K562 (cell line): ENCODE measurements around the gene ABR. TPM values are rescaled to one million over a fixed set of nuclear protein-coding genes. Genes with fewer than 3 reads are reported as not detected.

ENCODE experiments used
- ATAC-seq: fragments of 200-7000 bp; cut with Tn5 transposase; 3 replicates; pipeline ENCODE4 v1.9.1; 2020; ENCODE audit warnings: moderate library complexity
- BruUV-seq: library from RNA; stranded (reverse); fragments of 400-500 nt; replicated peaks from 2 replicates; lab custom pipeline; 2021; lab: Mats Ljungman, UMichigan
- CTCF ChIA-PET: fragments of 300-600 bp; formaldehyde crosslinking; extraction: SDS; loops from one replicate; lab custom pipeline; 2021; ENCODE audit warnings: low intra/inter-chr PET ratio; lab: Yijun Ruan, JAX
- POLR2A ChIA-PET: fragments of 300-600, 350-650 bp; sonication (Branson Sonifier 250); formaldehyde crosslinking; extraction: SDS; loops from one replicate; lab custom pipeline; 2021; ENCODE audit warnings: antibody characterized with exemption, inconsistent platforms; lab: Yijun Ruan, JAX
- DNase-seq, 4 experiments: peaks; one replicate each; pipeline versions ENCODE4 v3.0.0 to v3.0.0-alpha.2; 2011 to 2018; ENCODE audit warnings: low spot score in 3 of 4, mixed read lengths in 3 of 4; ENCODE audit errors: extremely low read depth in 1 of 4
- FAIRE-seq: peaks from 2 replicates; lab custom pipeline; 2011; peaks lifted over from hg19 to GRCh38; lab: Jason Lieb, UNC
- H2AFZ ChIP-seq: 2 replicates; pipeline ENCODE4 v1.6.0; 2011; ENCODE audit warnings: low read depth, low read length, control low read depth, inconsistent platforms
- H3K27ac ChIP-seq: fragments of 200-600 bp; 3 replicates; pipeline ENCODE4 v1.8.0; 2011; ENCODE audit warnings: low read depth, mild to moderate bottlenecking, control low read depth, inconsistent platforms, low read length, moderate library complexity, mixed read lengths; ENCODE audit errors: extremely low read depth
- H3K27me3 ChIP-seq, 2 experiments: fragments of 300-600 bp in 1 of 2; 2 replicates in 1 of 2; 3 replicates in 1 of 2; pipeline versions ENCODE4 v1.6.0 to v1.8.0; 2011; ENCODE audit warnings: inconsistent platforms in 2 of 2, low read length in 2 of 2, mild to moderate bottlenecking in 1 of 2, mixed read lengths in 1 of 2, moderate library complexity in 1 of 2; ENCODE audit not compliant: control insufficient read depth in 2 of 2, insufficient read depth in 2 of 2
- H3K36me3 ChIP-seq: fragments of 300-600 bp; 3 replicates; pipeline ENCODE4 v1.8.0; 2011; ENCODE audit warnings: mild to moderate bottlenecking, low read length, inconsistent platforms; ENCODE audit not compliant: control insufficient read depth, insufficient read depth
- H3K4me1 ChIP-seq, 2 experiments: fragments of 200-600 bp in 1 of 2; replicated peaks in 1 of 2; 2 replicates in 1 of 2; 3 replicates in 1 of 2; pipeline versions ENCODE4 v1.5.1 to v1.8.0; 2011; ENCODE audit warnings: inconsistent platforms in 2 of 2, low read length in 2 of 2, mild to moderate bottlenecking in 1 of 2, mixed read lengths in 1 of 2, moderate library complexity in 1 of 2; ENCODE audit not compliant: control insufficient read depth in 2 of 2, insufficient read depth in 2 of 2
- H3K4me2 ChIP-seq: 2 replicates; pipeline ENCODE4 v1.6.1; 2011; ENCODE audit warnings: low read length, control low read depth, inconsistent platforms, mixed read lengths; ENCODE audit not compliant: insufficient read depth
- H3K4me3 ChIP-seq: fragments of 200-600 bp; sonication (generic), shearing (Covaris generic); 2 replicates; pipeline ENCODE4 v1.5.1; 2016; ENCODE audit warnings: control low read depth, inconsistent platforms
- H3K79me2 ChIP-seq: fragments of 200-600 bp; 3 replicates; pipeline ENCODE4 v1.8.0; 2011; ENCODE audit warnings: low read length, inconsistent platforms; ENCODE audit not compliant: control insufficient read depth, insufficient read depth
- H3K9ac ChIP-seq, 2 experiments: 2 replicates each; pipeline versions ENCODE4 v1.6.0 to v1.6.1; 2011; ENCODE audit warnings: low read depth in 2 of 2, low read length in 2 of 2, control low read depth in 1 of 2, inconsistent platforms in 1 of 2, mild to moderate bottlenecking in 1 of 2, mixed read lengths in 1 of 2; ENCODE audit not compliant: insufficient read depth in 1 of 2
- H3K9me1 ChIP-seq: one replicate; pipeline ENCODE4 v1.6.0; 2011; ENCODE audit warnings: inconsistent platforms, mild to moderate bottlenecking, low read length, moderate library complexity; ENCODE audit not compliant: control insufficient read depth, insufficient read depth
- H3K9me3 ChIP-seq: replicated peaks from 2 replicates; pipeline ENCODE4 v1.5.1; 2011; ENCODE audit warnings: low read depth, low read length, inconsistent platforms; ENCODE audit not compliant: control insufficient read depth, insufficient read depth
- H4K20me1 ChIP-seq: replicated peaks from 2 replicates; pipeline ENCODE4 v1.6.1; 2011; ENCODE audit warnings: low read length, inconsistent platforms, mixed read lengths; ENCODE audit not compliant: control insufficient read depth, insufficient read depth
- CGGBP1 ChIP-seq: fragments of 250-450 bp; sonication (Bioruptor Pico); IDR thresholded peaks from 2 replicates; pipeline ENCODE4 v1.9.0; 2021; ENCODE audit warnings: mild to moderate bottlenecking
- MLLT1 ChIP-seq, 2 experiments: fragments of 450-650 bp; IDR thresholded peaks; 2 replicates each; pipeline ENCODE4 v1.6.1; 2016
- TFE3 ChIP-seq: fragments of 450-650 bp; formaldehyde crosslinking; IDR thresholded peaks from 2 replicates; pipeline ENCODE4 v1.4.0; 2020; ENCODE audit warnings: mild to moderate bottlenecking, mixed read lengths
- ZFPM2 ChIP-seq: fragments of 250-450 bp; sonication (Bioruptor Pico); IDR thresholded peaks from 2 replicates; pipeline ENCODE4 v1.5.1; 2022; ENCODE audit warnings: mild to moderate bottlenecking
- ZNF140 ChIP-seq: fragments of 250-450 bp; sonication (Bioruptor Pico); IDR thresholded peaks from 2 replicates; pipeline ENCODE4 v1.8.0; 2021; ENCODE audit warnings: moderate library complexity, mild to moderate bottlenecking, inconsistent platforms
- ZNF668 ChIP-seq: fragments of 250-450 bp; sonication (Bioruptor Pico); IDR thresholded peaks from 2 replicates; pipeline ENCODE4 v1.8.0; 2022; ENCODE audit warnings: mild to moderate bottlenecking, inconsistent platforms
- WGBS: fragments of 100-300 bp; shearing (Covaris generic); methylation state at CpG from one replicate; pipeline ENCODE4 v1.1.6; 2016; ENCODE audit warnings: low coverage, mixed read lengths; ENCODE audit not compliant: insufficient coverage; ENCODE audit errors: missing lambda C conversion rate; 5-methylcytosine and 5-hydroxymethylcytosine counted together
- in situ Hi-C: fragments of 300-500 bp; cut with MboI; formaldehyde crosslinking; loops from 4 replicates; pipeline ENCODE4 v1.15.0; 2018; ENCODE audit warnings: inconsistent platforms, mixed read lengths
- intact Hi-C: fragments of 100-400 bp; cut with micrococcal nuclease; formaldehyde crosslinking; loops from 2 replicates; pipeline ENCODE4 v1.14.2; 2022
- polyA plus RNA-seq, 8 experiments: library from polyadenylated mRNA; depleted of rRNA in 4 of 8; stranded (reverse) in 5 of 8; unstranded in 3 of 8; fragments of >200 nt; fragmentation: Nextera tagmentation in 2 of 8; fragmentation: Illumina TruSeq in 1 of 8; extraction: Ambion mirVana in 2 of 8; extraction: Trizol in 1 of 8; gene quantifications; 2 replicates each; pipeline versions ENCODE4 v1.2.1 to v1.2.3, GENCODE V29; 2011 to 2014; ENCODE audit warnings: inconsistent platforms in 1 of 8, missing spikeins in 1 of 8
- total RNA-seq, 7 experiments: library from RNA; depleted of rRNA in 6 of 7; stranded (reverse); fragments of >200 nt in 6 of 7; fragmentation: Illumina TruSeq in 2 of 7; extraction: Trizol in 2 of 7; gene quantifications; 2 replicates each; pipeline versions ENCODE4 v1.2.1 to v1.2.3, GENCODE V29; 2011 to 2021; ENCODE audit warnings: low replicate concordance in 1 of 7

The ABR gene
- total and polyA plus RNA-seq, 9 of the 15 experiments (the other 6 are each of a cell fraction or from before 2014, with no cell fraction given) = 0.07 to 1.6 (median 0.37) TPM; not detected in 1

GRCh38 chr17:1188812-1189504, 9.2 kb upstream of the ABR start:
- Histone ChIP-seq H3K79me2 (no peaks in the 10 kb centered on the region), H2AFZ (no peak overlapping the region), H3K9me1 (no peaks in the 10 kb centered on the region)
- no peak for ATAC-seq
- CTCF ChIA-PET = no interaction called here
- 2% methylated on average over 13 of the region's 20 CpGs for WGBS
- TF ChIP-seq ZNF140 (CRISPR knock-in tag) (no peak), ZNF668 (no peak), MLLT1 (IDR thresholded peaks at IDR 0.05) (no peak), TFE3 (CRISPR knock-in tag) (peak; percentile 8; the same call in 1 of the 2 replicates), ZFPM2 (CRISPR knock-in tag) (no peak), CGGBP1 (no peak)
- TF ChIP-seq, all 486 proteins: peak for 1
- FAIRE-seq (no peak), DNase-seq (no peak)
- peaks cover 9 to 59% of the 10 kb centered on the region in 2 experiments for H3K27me3 ChIP-seq
- no peaks in the 10 kb centered on the region for H3K36me3 ChIP-seq
- no peaks in the 10 kb centered on the region for H3K9me3 ChIP-seq
- no peak overlapping the region for H3K4me3 ChIP-seq
- in situ Hi-C loops = no loop called here
- peaks cover 0 to 10% of the 10 kb centered on the region in 2 experiments; a peak in 2 of 5 replicates for H3K4me1 ChIP-seq
- H4K20me1 ChIP-seq = 0 out of 2 replicates have a peak, but pooled peaks cover 4% of the 10 kb centered on the region
- H3K27ac ChIP-seq = no peak overlapping the region
- H3K9ac ChIP-seq = no peak overlapping the region
- intact Hi-C loops = no loop called here
- no TSS peak for BruUV-seq
- POLR2A ChIA-PET = no interaction called here
- H3K4me2 ChIP-seq = no peak overlapping the region
